IMR-90 (cell line): ENCODE measurements around the gene CAPN3.

Experiments
- BHLHE40 ChIP-seq: fragments of 150-350 bp; IDR thresholded peaks from 2 replicates; pipeline ENCODE4 v1.6.1; 2016; ENCODE audit warnings: mild to moderate bottlenecking, low read depth, low read length
- CEBPB ChIP-seq: IDR thresholded peaks from 2 replicates; pipeline ENCODE4 v1.6.1; 2012; ENCODE audit warnings: low read depth, low read length, improper control_type of control experiment
- ELK1 ChIP-seq: fragments of 150-350 bp; IDR thresholded peaks from 2 replicates; pipeline ENCODE4 v1.6.1; 2016; ENCODE audit warnings: low read depth, mild to moderate bottlenecking, low read length, moderate library complexity, borderline replicate concordance
- MAFK ChIP-seq: IDR thresholded peaks from 2 replicates; pipeline ENCODE4 v1.6.1; 2012; ENCODE audit warnings: low read depth, low read length, improper control_type of control experiment
- MXI1 ChIP-seq: IDR thresholded peaks from 2 replicates; pipeline ENCODE4 v1.6.1; 2012; ENCODE audit warnings: low read depth, mild to moderate bottlenecking, low read length, moderate library complexity, borderline replicate concordance
- POLR2A ChIP-seq: IDR thresholded peaks from 2 replicates; pipeline ENCODE4 v1.6.1; 2012; ENCODE audit warnings: mild to moderate bottlenecking, low read depth, low read length
- SMC3 ChIP-seq: fragments of 150-350 bp; IDR thresholded peaks from 2 replicates; pipeline ENCODE4 v1.6.1; 2016; ENCODE audit warnings: low read depth, mild to moderate bottlenecking, antibody characterized with exemption, low read length, moderate library complexity
- USF2 ChIP-seq: fragments of 150-350 bp; IDR thresholded peaks from 2 replicates; pipeline ENCODE4 v1.6.1; 2017; ENCODE audit warnings: mild to moderate bottlenecking, antibody characterized with exemption, low read length, low read depth
- TF ChIP-seq, protein P1 (sequence below): conservative IDR thresholded peaks from 2 replicates; pipeline ENCODE4 v1.5.1; 2012; ENCODE audit warnings: mild to moderate bottlenecking, low read depth, low read length, improper control_type of control experiment

- TF ChIP-seq MXI1: no peak
- no peak for TF ChIP-seq SMC3
- no peak for TF ChIP-seq ELK1
- TF ChIP-seq, protein P1, sequence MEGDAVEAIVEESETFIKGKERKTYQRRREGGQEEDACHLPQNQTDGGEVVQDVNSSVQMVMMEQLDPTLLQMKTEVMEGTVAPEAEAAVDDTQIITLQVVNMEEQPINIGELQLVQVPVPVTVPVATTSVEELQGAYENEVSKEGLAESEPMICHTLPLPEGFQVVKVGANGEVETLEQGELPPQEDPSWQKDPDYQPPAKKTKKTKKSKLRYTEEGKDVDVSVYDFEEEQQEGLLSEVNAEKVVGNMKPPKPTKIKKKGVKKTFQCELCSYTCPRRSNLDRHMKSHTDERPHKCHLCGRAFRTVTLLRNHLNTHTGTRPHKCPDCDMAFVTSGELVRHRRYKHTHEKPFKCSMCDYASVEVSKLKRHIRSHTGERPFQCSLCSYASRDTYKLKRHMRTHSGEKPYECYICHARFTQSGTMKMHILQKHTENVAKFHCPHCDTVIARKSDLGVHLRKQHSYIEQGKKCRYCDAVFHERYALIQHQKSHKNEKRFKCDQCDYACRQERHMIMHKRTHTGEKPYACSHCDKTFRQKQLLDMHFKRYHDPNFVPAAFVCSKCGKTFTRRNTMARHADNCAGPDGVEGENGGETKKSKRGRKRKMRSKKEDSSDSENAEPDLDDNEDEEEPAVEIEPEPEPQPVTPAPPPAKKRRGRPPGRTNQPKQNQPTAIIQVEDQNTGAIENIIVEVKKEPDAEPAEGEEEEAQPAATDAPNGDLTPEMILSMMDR: no peak
- TF ChIP-seq CEBPB: no peak
- no peak for TF ChIP-seq POLR2A
- TF ChIP-seq USF2: no peak
- no peak for TF ChIP-seq BHLHE40
- no peak for TF ChIP-seq MAFK
Observed at GRCh38 chr15:42355291-42355690, 4.0 kb upstream of the CAPN3 start.
